IMR-90 (cell line): ENCODE results near the gene PIGZ. TPM values are rescaled to one million over a fixed set of nuclear protein-coding genes. Genes with fewer than 3 reads are reported as not detected.
A peak's percentile ranks its signal among the peaks of the same experiment; 100 is the strongest.

Experiments
- ATAC-seq: fragments of 200-7000 bp; cut with Tn5 transposase; 2 replicates; pipeline ENCODE4 v1.9.1; 2020; ENCODE audit warnings: low read depth, mild to moderate bottlenecking, moderate library complexity
- BruUV-seq: library from RNA; stranded (reverse); fragments of 400-500 nt; replicated peaks from 2 replicates; lab custom pipeline; 2021; lab: Mats Ljungman, UMichigan
- CTCF ChIA-PET: fragments of 300-600 bp; formaldehyde crosslinking; extraction: SDS; loops from one replicate; lab custom pipeline; 2021; ENCODE audit warnings: antibody characterized with exemption; lab: Yijun Ruan, JAX
- POLR2A ChIA-PET: fragments of 300-600 bp; sonication (Branson Sonifier 250); formaldehyde crosslinking; loops from one replicate; lab custom pipeline; 2022; ENCODE audit warnings: antibody characterized with exemption; ENCODE audit not compliant: unreplicated experiment; lab: Charles Lee
- DNase-seq: peaks from one replicate; pipeline ENCODE4 v3.0.0; 2013
- H2AFZ ChIP-seq: replicated peaks from 2 replicates; pipeline ENCODE3; 2013; ENCODE audit warnings: low read length, mild to moderate bottlenecking; ENCODE audit not compliant: poor library complexity
- H2AK5ac ChIP-seq: 2 replicates; pipeline ENCODE4 v1.6.1; 2013; ENCODE audit warnings: low read depth, low read length, inconsistent platforms
- H2AK9ac ChIP-seq: replicated peaks from 2 replicates; pipeline ENCODE3; 2013; ENCODE audit warnings: mild to moderate bottlenecking, low read depth, low read length, moderate library complexity; ENCODE audit not compliant: poor library complexity
- H2BK120ac ChIP-seq: 2 replicates; pipeline ENCODE4 v1.6.1; 2013; ENCODE audit warnings: low read depth, low read length, inconsistent platforms
- H2BK15ac ChIP-seq: 3 replicates; pipeline ENCODE4 v1.6.1; 2013; ENCODE audit warnings: low read depth, low read length, inconsistent platforms
- H2BK20ac ChIP-seq: 2 replicates; pipeline ENCODE4 v1.6.1; 2013; ENCODE audit warnings: low read depth, mild to moderate bottlenecking, inconsistent platforms, low read length, moderate library complexity
- H2BK5ac ChIP-seq: 2 replicates; pipeline ENCODE4 v1.6.1; 2013; ENCODE audit warnings: mild to moderate bottlenecking, low read depth, low read length, inconsistent platforms; ENCODE audit not compliant: poor library complexity, severe bottlenecking
- H3K14ac ChIP-seq: replicated peaks from 2 replicates; pipeline ENCODE4 v1.6.1; 2013; ENCODE audit warnings: low read depth, low read length, inconsistent platforms
- H3K18ac ChIP-seq: 2 replicates; pipeline ENCODE4 v1.6.1; 2013; ENCODE audit warnings: low read depth, low read length, control low read depth
- H3K23ac ChIP-seq: 2 replicates; pipeline ENCODE4 v1.6.1; 2013; ENCODE audit warnings: low read depth, low read length, inconsistent platforms
- H3K27ac ChIP-seq: 2 replicates; pipeline ENCODE4 v1.5.1; 2013; ENCODE audit warnings: mild to moderate bottlenecking, control low read depth, low read length; ENCODE audit not compliant: insufficient read depth
- H3K27me3 ChIP-seq: 2 replicates; pipeline ENCODE4 v1.6.1; 2013; ENCODE audit warnings: low read length; ENCODE audit not compliant: control insufficient read depth, insufficient read depth
- H3K36me3 ChIP-seq: 2 replicates; pipeline ENCODE4 v1.6.1; 2013; ENCODE audit warnings: low read length, mixed read lengths; ENCODE audit not compliant: control insufficient read depth, insufficient read depth
- H3K4ac ChIP-seq: 2 replicates; pipeline ENCODE4 v1.6.1; 2013; ENCODE audit warnings: low read depth, low read length, inconsistent platforms
- H3K4me1 ChIP-seq: 2 replicates; pipeline ENCODE4 v1.6.1; 2013; ENCODE audit warnings: low read length, mixed read lengths; ENCODE audit not compliant: control insufficient read depth, insufficient read depth
- H3K4me2 ChIP-seq: 2 replicates; pipeline ENCODE4 v1.6.1; 2013; ENCODE audit warnings: low read depth, mild to moderate bottlenecking, control low read depth, low read length, moderate library complexity
- H3K4me3 ChIP-seq: 2 replicates; pipeline ENCODE4 v1.5.1; 2013; ENCODE audit warnings: low read depth, mild to moderate bottlenecking, control low read depth, low read length, moderate library complexity; ENCODE audit not compliant: insufficient read depth
- H3K56ac ChIP-seq: 2 replicates; pipeline ENCODE4 v1.6.1; 2013; ENCODE audit warnings: low read length, inconsistent platforms; ENCODE audit not compliant: insufficient read depth; ENCODE audit errors: extremely low read depth
- H3K79me1 ChIP-seq, 2 experiments: 2 replicates each; pipeline ENCODE4 v1.6.1; 2013; ENCODE audit warnings: low read length in 2 of 2, inconsistent platforms in 1 of 2, low read depth in 1 of 2
- H3K9ac ChIP-seq: 2 replicates; pipeline ENCODE4 v1.6.1; 2013; ENCODE audit warnings: low read depth, low read length, control low read depth
- H3K9me1 ChIP-seq: 2 replicates; pipeline ENCODE4 v1.6.1; 2013; ENCODE audit warnings: low read length, inconsistent platforms; ENCODE audit not compliant: insufficient read depth
- H3K9me3 ChIP-seq: 2 replicates; pipeline ENCODE4 v1.6.1; 2013; ENCODE audit warnings: low read length; ENCODE audit not compliant: control insufficient read depth, insufficient read depth
- H4K20me1 ChIP-seq: 2 replicates; pipeline ENCODE4 v1.6.1; 2013; ENCODE audit warnings: low read length, inconsistent platforms; ENCODE audit not compliant: insufficient read depth
- H4K5ac ChIP-seq: 2 replicates; pipeline ENCODE4 v1.6.1; 2013; ENCODE audit warnings: mild to moderate bottlenecking, low read depth, low read length, control low read depth
- H4K8ac ChIP-seq, 2 experiments: 2 replicates each; pipeline ENCODE4 v1.6.1; 2013; ENCODE audit warnings: low read depth in 2 of 2, low read length in 2 of 2, control low read depth in 1 of 2, inconsistent platforms in 1 of 2
- H4K91ac ChIP-seq: 2 replicates; pipeline ENCODE4 v1.6.1; 2013; ENCODE audit warnings: low read depth, low read length, inconsistent platforms; ENCODE audit not compliant: insufficient read depth
- BHLHE40 ChIP-seq: fragments of 150-350 bp; IDR thresholded peaks from 2 replicates; pipeline ENCODE4 v1.6.1; 2016; ENCODE audit warnings: mild to moderate bottlenecking, low read depth, low read length
- CEBPB ChIP-seq: IDR thresholded peaks from 2 replicates; pipeline ENCODE4 v1.6.1; 2012; ENCODE audit warnings: low read depth, low read length, improper control_type of control experiment
- CHD1 ChIP-seq: IDR thresholded peaks from 2 replicates; pipeline ENCODE4 v1.6.1; 2012; ENCODE audit warnings: low read depth, low read length, improper control_type of control experiment
- CTCF ChIP-seq: conservative IDR thresholded peaks from 2 replicates; pipeline ENCODE4 v1.5.1; 2012; ENCODE audit warnings: mild to moderate bottlenecking, low read depth, low read length, improper control_type of control experiment
- ELK1 ChIP-seq: fragments of 150-350 bp; IDR thresholded peaks from 2 replicates; pipeline ENCODE4 v1.6.1; 2016; ENCODE audit warnings: low read depth, mild to moderate bottlenecking, low read length, moderate library complexity, borderline replicate concordance
- FOS ChIP-seq: fragments of 150-350 bp; IDR thresholded peaks from 2 replicates; pipeline ENCODE4 v1.6.1; 2016; ENCODE audit warnings: low read depth, low read length
- MAFK ChIP-seq: IDR thresholded peaks from 2 replicates; pipeline ENCODE4 v1.6.1; 2012; ENCODE audit warnings: low read depth, low read length, improper control_type of control experiment
- MAZ ChIP-seq: IDR thresholded peaks from 2 replicates; pipeline ENCODE4 v1.6.1; 2012; ENCODE audit warnings: low read depth, mild to moderate bottlenecking, low read length, improper control_type of control experiment, moderate library complexity, borderline replicate concordance
- MXI1 ChIP-seq: IDR thresholded peaks from 2 replicates; pipeline ENCODE4 v1.6.1; 2012; ENCODE audit warnings: low read depth, mild to moderate bottlenecking, low read length, moderate library complexity, borderline replicate concordance
- NFE2L2 ChIP-seq: fragments of 150-350 bp; IDR thresholded peaks from 2 replicates; pipeline ENCODE4 v1.6.1; 2016; ENCODE audit warnings: low read depth, mild to moderate bottlenecking, low read length
- POLR2A ChIP-seq: IDR thresholded peaks from 2 replicates; pipeline ENCODE4 v1.6.1; 2012; ENCODE audit warnings: mild to moderate bottlenecking, low read depth, low read length
- RAD21 ChIP-seq: IDR thresholded peaks from 2 replicates; pipeline ENCODE4 v1.6.1; 2012; ENCODE audit warnings: low read length, improper control_type of control experiment
- RCOR1 ChIP-seq: IDR thresholded peaks from 2 replicates; pipeline ENCODE4 v1.6.1; 2012; ENCODE audit warnings: mild to moderate bottlenecking, low read length, improper control_type of control experiment; ENCODE audit not compliant: insufficient replicate concordance
- RFX5 ChIP-seq: IDR thresholded peaks from 2 replicates; pipeline ENCODE4 v1.8.0; 2012; ENCODE audit warnings: low read depth, mild to moderate bottlenecking, low read length, moderate library complexity
- SMC3 ChIP-seq: fragments of 150-350 bp; IDR thresholded peaks from 2 replicates; pipeline ENCODE4 v1.6.1; 2016; ENCODE audit warnings: low read depth, mild to moderate bottlenecking, antibody characterized with exemption, low read length, moderate library complexity
- USF2 ChIP-seq: fragments of 150-350 bp; IDR thresholded peaks from 2 replicates; pipeline ENCODE4 v1.6.1; 2017; ENCODE audit warnings: mild to moderate bottlenecking, antibody characterized with exemption, low read length, low read depth
- WGBS, 2 experiments: methylation state at CpG; one replicate each; pipeline versions ENCODE4 v1.1.5 to v1.1.7; 2013; ENCODE audit warnings: missing lambda C conversion rate in 2 of 2; ENCODE audit not compliant: insufficient read length in 1 of 2; ENCODE audit errors: extremely low coverage in 2 of 2; 5-methylcytosine and 5-hydroxymethylcytosine counted together
- dilution Hi-C: fragments of 300-500 bp; cut with HindIII; formaldehyde crosslinking; loops from one replicate; pipeline ENCODE4 v1.14.3; 2018; ENCODE audit warnings: low sequenced_read_pairs; ENCODE audit not compliant: unreplicated experiment
- in situ Hi-C: fragments of 300-500 bp; cut with MboI; formaldehyde crosslinking; loops from 3 replicates; pipeline ENCODE4 v1.14.3; 2019; ENCODE audit warnings: low sequenced_read_pairs, inconsistent platforms, mixed read lengths
- intact Hi-C: fragments of 100-400 bp; cut with micrococcal nuclease; formaldehyde crosslinking; loops from 2 replicates; pipeline ENCODE4 v1.10.0; 2022
- polyA plus RNA-seq, 3 experiments: library from polyadenylated mRNA; depleted of rRNA; stranded (reverse); fragments of >200 nt; gene quantifications; 2 replicates each; pipeline ENCODE4 v1.2.3, GENCODE V29; 2012; ENCODE audit warnings: low replicate concordance in 1 of 3
- total RNA-seq: library from RNA; depleted of rRNA; stranded (reverse); fragments of >200 nt; gene quantifications from 2 replicates; pipeline ENCODE4 v1.2.3, GENCODE V29; 2012

Gene PIGZ
- total and polyA plus RNA-seq, 2 of the 4 experiments (the other 2 are of a cell fraction), result 0.18 to 0.86 TPM

GRCh38 chr3:196949285-196949619 lies 19.4 kb downstream of the PIGZ start:
- no peaks in the 10 kb centered on the region for H4K20me1 ChIP-seq
- no peak overlapping the region for H2BK20ac ChIP-seq
- H2BK120ac ChIP-seq, result no peak overlapping the region
- H2AK9ac ChIP-seq, result no peak overlapping the region
- peaks cover 0 to 3% of the 10 kb centered on the region in 2 experiments; a peak in 1 of 4 replicates for H3K79me1 ChIP-seq
- intact Hi-C loops (loop anchor here (10.0 kb wide), 1 partner anchor 344 kb away; no protein-coding TSS in a partner anchor), dilution Hi-C loops (no loop called here), in situ Hi-C loops (no loop called here)
- peaks cover 23% of the 10 kb centered on the region for H3K27me3 ChIP-seq
- no peaks in the 10 kb centered on the region for H3K9me3 ChIP-seq
- no peak overlapping the region for H3K4me3 ChIP-seq
- peak; percentile 56 for ATAC-seq
- no peaks in the 10 kb centered on the region; the same call in 1 of the 2 replicates for H3K4me1 ChIP-seq
- DNase-seq, result no peak
- no peak overlapping the region for H4K5ac ChIP-seq
- H2BK15ac ChIP-seq, result no peak overlapping the region
- H2BK5ac ChIP-seq, result no peak overlapping the region
- H3K9me1 ChIP-seq, result no peaks in the 10 kb centered on the region
- no TSS peak for BruUV-seq
- no peak overlapping the region for H3K4ac ChIP-seq
- POLR2A ChIA-PET, result no interaction called here
- no peak overlapping the region for H2AK5ac ChIP-seq
- no peak overlapping the region for H3K9ac ChIP-seq
- CTCF ChIA-PET, result no interaction called here
- 56% methylated on average over 2 of the region's 6 CpGs; no CpG with 5 or more reads in 1 of the 2 experiments for WGBS, 2 experiments
- H3K14ac ChIP-seq, result no peak overlapping the region
- H3K23ac ChIP-seq, result no peak overlapping the region
- H4K8ac ChIP-seq, result no peak overlapping the region
- H3K18ac ChIP-seq, result no peak overlapping the region
- H3K4me2 ChIP-seq, result peak overlapping the region; percentile 43; the same call in 1 of the 2 replicates
- H4K91ac ChIP-seq, result no peak overlapping the region
- peaks cover 2% of the 10 kb centered on the region; the same call in 1 of the 2 replicates for H3K36me3 ChIP-seq
- no peak overlapping the region for H3K56ac ChIP-seq
- no peak for TF ChIP-seq RAD21
- TF ChIP-seq FOS, result no peak
- TF ChIP-seq USF2, result no peak
- no peak for TF ChIP-seq SMC3
- TF ChIP-seq CTCF, result no peak
- TF ChIP-seq NFE2L2, result no peak
- TF ChIP-seq POLR2A, result no peak
- no peak for TF ChIP-seq RFX5
- TF ChIP-seq MAZ, result no peak
- no peak for TF ChIP-seq CHD1
- TF ChIP-seq ELK1, result no peak
- TF ChIP-seq MAFK, result no peak
- TF ChIP-seq BHLHE40, result no peak
- TF ChIP-seq MXI1, result no peak
- no peak for TF ChIP-seq CEBPB
- no peak for TF ChIP-seq RCOR1
- H3K27ac ChIP-seq, result no peak overlapping the region
- peak overlapping the region; percentile 51 for H2AFZ ChIP-seq
